GM12872 (cell line): ENCODE data around the gene PPFIBP2.

ENCODE experiments used
- TF ChIP-seq, protein P1 (sequence below): IDR thresholded peaks from 3 replicates; pipeline ENCODE4 v1.5.1; 2011; ENCODE audit warnings: low read depth, mild to moderate bottlenecking, low read length, moderate library complexity; ENCODE audit not compliant: insufficient read depth

PPFIBP2 gene

DNA sequence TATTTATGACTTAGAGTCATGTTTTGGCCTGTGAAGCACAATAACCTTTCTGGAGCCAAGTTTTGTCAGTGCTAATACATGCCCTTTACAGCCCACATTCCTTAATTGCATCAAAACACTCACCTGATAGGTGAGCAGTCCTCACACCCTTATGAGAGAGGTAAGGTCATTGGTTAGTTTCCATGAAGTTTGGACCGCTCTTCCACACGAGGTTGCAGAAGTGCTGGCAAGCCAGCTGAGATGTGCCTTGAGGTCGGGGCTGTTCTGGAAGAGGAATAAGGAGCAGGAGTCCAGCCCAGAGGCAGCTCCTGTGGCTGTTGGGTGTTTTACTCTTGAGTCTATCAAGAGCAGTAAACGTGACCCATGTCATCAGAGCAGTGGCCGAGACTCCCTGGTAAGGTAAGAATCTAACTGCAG is 83.2 kb downstream of the PPFIBP2 start:
- TF ChIP-seq, protein P1, sequence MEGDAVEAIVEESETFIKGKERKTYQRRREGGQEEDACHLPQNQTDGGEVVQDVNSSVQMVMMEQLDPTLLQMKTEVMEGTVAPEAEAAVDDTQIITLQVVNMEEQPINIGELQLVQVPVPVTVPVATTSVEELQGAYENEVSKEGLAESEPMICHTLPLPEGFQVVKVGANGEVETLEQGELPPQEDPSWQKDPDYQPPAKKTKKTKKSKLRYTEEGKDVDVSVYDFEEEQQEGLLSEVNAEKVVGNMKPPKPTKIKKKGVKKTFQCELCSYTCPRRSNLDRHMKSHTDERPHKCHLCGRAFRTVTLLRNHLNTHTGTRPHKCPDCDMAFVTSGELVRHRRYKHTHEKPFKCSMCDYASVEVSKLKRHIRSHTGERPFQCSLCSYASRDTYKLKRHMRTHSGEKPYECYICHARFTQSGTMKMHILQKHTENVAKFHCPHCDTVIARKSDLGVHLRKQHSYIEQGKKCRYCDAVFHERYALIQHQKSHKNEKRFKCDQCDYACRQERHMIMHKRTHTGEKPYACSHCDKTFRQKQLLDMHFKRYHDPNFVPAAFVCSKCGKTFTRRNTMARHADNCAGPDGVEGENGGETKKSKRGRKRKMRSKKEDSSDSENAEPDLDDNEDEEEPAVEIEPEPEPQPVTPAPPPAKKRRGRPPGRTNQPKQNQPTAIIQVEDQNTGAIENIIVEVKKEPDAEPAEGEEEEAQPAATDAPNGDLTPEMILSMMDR: no peak

GRCh38 chr11:7597620-7598019 is 83.8 kb downstream of the PPFIBP2 start:
- TF ChIP-seq, protein P1: no peak

DNA sequence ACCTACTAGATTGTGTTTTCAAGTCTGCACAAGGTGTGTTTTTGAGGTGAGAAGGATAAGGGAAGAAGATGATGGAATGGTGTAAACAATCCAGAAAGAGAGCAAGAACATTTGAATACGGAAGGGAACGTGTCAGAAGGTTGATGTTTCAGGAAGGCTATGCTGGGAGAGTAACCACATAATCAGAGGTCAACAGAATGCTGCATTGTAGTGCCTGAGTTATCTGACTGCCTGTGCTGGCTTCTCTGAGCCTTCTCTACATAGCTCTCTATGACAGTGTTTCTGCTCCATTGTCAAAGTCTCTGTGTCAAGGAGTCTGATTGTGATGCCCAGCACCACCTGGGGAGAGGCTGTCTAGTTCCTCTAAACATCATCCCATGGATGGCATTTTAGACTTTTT is 85.4 kb downstream of the PPFIBP2 start:
- TF ChIP-seq, protein P1: no peak

DNA sequence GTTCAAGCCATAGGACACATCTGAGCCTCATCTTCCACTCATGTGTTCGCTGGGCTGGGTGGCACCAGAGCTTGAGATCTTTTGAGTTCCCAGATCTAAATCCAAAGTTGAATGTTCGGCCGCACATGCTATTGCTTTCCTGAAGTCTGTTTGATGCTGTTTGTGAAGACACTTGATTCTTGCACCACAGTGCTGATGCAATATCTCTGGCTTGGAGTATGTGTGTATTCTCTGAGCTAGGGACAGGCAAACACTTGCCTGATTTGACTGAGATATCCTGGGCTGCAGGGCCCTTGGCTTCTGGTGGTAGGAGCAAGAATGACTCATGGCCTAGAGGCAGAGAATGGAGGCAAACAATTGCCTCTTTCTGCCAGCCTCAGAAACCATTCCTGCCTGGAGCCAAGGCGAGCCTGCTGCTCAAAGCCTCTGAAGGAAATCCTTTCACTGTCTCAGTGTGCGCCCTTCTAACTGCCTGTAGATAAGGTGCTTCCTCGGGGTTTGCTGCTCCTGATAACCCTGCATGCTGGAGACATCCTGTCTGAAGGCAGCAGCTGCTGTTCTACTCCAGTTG is 86.5 kb downstream of the PPFIBP2 start:
- TF ChIP-seq, protein P1: no peak

GRCh38 chr11:7603031-7603781 is 89.4 kb downstream of the PPFIBP2 start:
- TF ChIP-seq, protein P1: no peak

DNA sequence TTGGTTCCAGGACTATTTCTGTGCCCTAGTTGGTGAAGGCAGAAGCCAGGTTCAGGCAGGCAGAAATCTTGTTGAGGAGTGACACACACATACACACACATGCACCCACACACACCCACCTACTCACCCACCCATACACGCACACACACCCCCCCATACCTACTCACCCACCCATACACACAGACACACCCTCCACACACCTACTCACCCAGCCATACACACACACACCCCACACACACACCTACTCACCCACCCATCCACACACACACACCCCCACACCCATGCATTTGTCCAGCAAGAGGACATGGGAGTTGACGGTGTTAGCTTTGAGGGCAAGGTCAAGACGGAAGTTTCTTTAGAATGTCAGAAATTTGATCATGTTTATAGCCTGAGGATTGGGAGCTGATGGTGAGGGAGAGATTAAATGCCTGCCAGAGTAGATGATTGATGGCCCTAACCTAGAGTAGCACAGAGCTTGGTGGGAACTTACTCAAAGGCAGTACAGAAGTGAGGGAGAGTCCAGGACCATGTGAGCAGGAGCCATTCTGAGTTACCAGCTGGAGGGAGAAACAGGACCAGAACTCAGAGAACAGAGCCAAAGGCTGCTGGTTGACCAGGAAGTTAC is 90.6 kb downstream of the PPFIBP2 start:
- TF ChIP-seq, protein P1: no peak

- TF ChIP-seq, protein P1: no peak
These were observed 91.6 kb downstream of the PPFIBP2 start for GRCh38 chr11:7605186-7605943.
